ENCODE measurements around the gene ATF6.

DNA sequence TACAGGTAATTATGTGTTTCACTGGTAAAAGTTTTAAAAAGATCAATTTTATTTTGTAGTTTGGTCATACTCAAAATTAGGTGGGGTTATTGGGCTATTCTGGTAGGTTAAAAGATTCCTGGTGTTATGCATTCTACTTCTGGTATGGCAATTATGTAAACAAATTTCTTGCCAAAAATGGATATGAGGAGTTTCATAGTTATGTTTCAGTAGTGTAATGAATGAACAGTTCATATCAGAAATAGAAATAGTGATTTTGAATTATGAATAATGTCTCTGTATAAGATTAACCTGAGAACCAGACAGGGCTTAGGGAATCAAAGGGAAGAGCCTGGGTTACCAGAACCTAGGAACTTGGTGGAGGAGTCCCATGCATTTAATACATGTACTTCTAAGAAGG, 15.9 kb downstream of the ATF6 start:
- TF ChIP-seq GATA2 (IDR thresholded peaks at IDR 0.05; ENCODE audit: insufficient read depth, insufficient read length, low read depth, low read length) (no peak), CTCF (IDR thresholded peaks at IDR 0.05; ENCODE audit: extremely low read depth in 1 of 2, insufficient read depth in 1 of 2, low read depth in 1 of 2, low read length in 2 of 2) (no peak), EZH2 (IDR thresholded peaks at IDR 0.05; ENCODE audit: borderline replicate concordance, low read depth, low read length, severe bottlenecking) (no peak), MYC (IDR thresholded peaks at IDR 0.05; ENCODE audit: low read depth, low read length) (no peak), POLR2A (IDR thresholded peaks at IDR 0.05; ENCODE audit: low read depth, low read length) (no peak), POLR2AphosphoS5 (IDR thresholded peaks at IDR 0.05; ENCODE audit: insufficient read depth, low read depth, low read length) (no peak)

All from endothelial cell of umbilical vein (primary cell).